ENCODE data around the gene CYP27B1.

The CYP27B1 gene

DNA sequence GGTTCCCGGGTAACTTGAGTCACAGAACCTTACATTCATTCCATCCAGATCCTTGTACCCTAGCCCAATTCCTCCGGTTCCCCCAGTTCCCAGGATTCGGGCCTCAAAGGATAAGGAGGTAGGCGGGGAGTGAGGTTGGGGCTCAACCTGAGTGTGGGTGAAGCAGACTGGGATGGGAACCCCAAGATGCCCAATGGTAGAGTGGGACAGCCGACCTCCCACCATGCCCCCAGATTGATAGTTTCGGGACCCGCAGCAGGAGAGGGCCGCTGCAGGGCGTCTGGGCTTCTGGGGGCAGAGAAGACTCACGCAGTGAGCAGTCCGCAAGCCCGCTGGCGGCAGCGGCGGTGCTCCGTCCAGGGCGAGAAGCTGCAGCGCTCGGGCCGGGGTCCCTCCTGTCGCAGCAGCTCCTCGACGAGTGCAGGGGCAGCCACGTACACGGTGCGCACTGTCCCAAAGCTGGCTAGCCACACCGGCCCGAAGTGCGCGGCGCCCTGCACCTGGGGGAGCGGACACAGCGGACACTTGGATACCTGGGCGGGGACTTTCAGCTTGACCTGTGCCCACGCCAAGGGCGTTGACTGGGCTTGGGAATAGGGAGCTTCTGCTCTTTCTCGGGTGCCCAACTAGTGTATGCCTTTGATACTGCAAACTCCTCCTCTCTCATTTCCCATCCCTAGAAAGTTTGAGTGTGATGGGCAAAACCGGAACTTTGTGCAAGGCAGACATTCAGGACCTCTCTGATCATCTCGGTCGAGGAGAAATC is 997 bp downstream of the CYP27B1 start:
- no peak for DNase-seq (ENCODE audit: low spot score)

DNA sequence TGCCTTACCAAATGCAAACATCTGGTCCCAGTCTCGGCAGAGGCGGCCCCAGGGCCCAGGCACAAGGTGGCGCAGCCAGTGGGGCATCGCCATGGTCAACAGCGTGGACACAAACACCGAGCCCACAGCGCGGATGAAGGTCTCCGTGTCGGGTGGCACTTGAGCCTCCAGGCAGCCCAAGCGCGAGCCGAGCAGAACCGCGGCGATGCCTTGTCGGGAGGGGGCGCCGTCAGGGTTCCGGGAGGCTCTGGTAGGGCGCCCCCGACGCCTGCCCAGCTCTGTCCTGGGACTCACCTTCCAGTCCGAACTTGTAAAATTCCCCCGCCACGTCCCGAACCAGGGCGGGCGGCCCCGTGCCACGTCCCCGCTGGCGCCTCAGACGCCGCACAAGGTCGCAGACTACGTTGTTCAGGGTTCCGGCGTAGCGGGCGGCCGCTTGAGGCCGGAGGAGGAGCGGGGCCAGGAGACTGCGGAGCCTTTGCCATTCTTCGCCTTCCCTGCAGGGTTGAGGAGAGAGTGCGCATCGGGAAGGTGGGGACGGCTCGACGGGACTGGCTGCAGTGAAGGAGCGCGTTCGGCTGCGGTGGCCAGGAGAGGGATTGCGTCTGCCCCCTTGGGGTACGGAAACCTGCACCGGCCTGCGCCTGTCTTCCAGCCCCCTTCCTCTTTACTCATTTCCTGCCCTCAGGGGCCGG is 1.7 kb downstream of the CYP27B1 start:
- peak; percentile 52 for DNase-seq (ENCODE audit: low spot score)

GRCh38 chr12:57764662-57765002 is 2.2 kb downstream of the CYP27B1 start:
- DNase-seq (ENCODE audit: low spot score): no peak

- DNase-seq (ENCODE audit: low spot score): no peak
Observed at GRCh38 chr12:57763881-57764661, 2.8 kb downstream of the CYP27B1 start.

DNA sequence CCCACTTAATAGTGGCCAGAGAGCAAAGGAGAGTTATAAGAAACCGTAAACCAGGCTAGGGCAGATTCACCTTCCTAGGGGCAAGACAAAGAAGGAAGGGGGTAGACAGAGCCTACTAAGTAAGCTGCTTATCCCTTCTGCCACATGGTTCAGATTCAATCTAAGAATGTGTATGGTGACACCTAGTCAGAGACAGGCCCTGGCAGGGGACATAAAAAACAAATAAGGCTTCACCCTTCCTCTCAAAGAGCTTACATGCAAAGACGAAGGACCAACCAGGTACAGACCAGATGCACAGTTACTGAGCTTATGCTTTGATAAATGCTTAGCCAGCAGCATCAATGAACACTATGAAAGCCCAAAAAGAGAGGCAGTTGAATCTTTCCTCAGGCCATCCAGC is 4.4 kb downstream of the CYP27B1 start:
- DNase-seq (ENCODE audit: low spot score): no peak

DNA sequence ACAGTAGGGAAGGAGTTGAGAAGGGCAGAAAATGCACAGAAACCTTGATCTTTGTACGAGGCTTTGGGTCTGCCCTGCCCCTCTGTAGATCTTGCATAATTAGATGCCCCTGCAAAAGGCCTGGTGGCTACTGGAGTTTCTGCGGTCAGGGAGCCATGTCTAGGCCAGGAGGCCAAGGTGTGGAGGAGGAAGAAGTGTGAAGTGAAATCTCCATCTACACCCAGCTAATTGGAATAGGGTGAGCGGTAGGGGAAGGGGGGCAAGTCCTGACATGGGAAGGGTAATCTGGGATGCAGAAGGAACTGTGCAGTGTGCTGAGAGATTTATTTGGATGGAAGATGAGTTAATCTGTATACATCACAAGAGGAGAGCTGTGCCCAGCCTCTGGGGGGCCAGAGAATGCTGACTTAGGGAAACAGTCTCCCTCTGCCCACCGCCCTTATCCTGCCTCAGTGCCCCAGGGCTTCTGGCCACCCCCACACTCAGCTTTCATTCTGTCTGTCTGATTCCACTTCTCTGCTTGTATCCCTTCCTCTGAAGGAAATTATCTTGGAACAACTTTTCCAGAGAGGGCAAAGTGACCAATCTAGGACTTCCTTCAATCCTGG is 5.4 kb downstream of the CYP27B1 start:
- no peak for DNase-seq (ENCODE audit: low spot score)

DNA sequence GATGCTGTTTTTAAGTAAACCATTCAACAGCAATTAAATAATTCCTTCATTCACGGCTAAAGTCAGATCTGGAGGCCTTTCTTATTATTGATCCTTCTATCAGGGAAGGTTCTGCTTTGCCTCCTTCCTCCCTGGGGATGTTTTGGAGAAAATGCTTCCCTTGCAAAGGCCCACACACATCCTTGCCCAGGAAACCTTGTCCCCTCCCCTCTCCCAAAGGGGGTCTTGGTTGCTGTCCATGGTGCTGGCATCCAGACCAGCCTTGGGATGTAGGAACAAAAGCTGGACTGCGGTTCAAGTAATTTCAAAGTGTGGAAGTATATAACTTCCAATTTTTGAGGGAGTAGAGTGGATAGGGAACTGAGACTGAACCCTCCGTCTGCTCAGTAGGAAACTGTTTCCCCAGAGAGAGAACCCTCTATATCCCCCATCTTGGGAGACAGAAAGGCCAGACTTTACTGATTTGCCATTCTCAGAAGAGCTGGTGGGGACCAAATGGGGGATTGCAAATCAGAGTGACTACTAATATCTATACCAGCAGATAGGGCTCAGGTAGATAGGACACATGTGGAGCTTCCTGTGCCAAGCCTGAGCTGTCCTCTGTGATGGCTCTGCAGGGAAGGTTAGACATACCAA is 6.4 kb downstream of the CYP27B1 start:
- DNase-seq (ENCODE audit: low spot score): no peak

- DNase-seq (ENCODE audit: low spot score): no peak
Observed at GRCh38 chr12:57759360-57759980, 7.4 kb downstream of the CYP27B1 start.

- DNase-seq (ENCODE audit: low spot score): no peak
Observed at GRCh38 chr12:57758552-57759359, 8.1 kb downstream of the CYP27B1 start.

DNA sequence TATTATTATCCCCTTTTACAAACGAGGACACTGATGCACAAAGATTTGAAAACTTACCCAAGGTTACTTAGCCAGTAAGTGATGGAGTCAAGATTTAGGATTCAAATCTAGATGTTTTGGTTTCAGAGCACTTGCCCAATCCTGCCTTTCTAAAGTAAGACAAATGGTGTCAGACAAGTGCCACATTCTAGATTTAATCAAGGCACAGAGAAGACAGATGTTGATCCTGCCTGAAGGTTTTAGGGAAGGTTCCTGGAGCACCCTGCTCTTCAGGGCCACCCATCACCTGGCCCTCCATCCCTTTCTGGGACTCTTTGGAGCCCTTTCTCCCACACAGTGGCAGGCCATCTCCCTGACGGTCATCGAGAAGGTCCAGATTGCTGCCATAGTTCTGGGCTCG is 9.1 kb downstream of the CYP27B1 start:
- no peak for DNase-seq (ENCODE audit: low spot score)

GRCh38 chr12:57756406-57757341 is 10.2 kb downstream of the CYP27B1 start:
- no peak for DNase-seq (ENCODE audit: low spot score)

DNA sequence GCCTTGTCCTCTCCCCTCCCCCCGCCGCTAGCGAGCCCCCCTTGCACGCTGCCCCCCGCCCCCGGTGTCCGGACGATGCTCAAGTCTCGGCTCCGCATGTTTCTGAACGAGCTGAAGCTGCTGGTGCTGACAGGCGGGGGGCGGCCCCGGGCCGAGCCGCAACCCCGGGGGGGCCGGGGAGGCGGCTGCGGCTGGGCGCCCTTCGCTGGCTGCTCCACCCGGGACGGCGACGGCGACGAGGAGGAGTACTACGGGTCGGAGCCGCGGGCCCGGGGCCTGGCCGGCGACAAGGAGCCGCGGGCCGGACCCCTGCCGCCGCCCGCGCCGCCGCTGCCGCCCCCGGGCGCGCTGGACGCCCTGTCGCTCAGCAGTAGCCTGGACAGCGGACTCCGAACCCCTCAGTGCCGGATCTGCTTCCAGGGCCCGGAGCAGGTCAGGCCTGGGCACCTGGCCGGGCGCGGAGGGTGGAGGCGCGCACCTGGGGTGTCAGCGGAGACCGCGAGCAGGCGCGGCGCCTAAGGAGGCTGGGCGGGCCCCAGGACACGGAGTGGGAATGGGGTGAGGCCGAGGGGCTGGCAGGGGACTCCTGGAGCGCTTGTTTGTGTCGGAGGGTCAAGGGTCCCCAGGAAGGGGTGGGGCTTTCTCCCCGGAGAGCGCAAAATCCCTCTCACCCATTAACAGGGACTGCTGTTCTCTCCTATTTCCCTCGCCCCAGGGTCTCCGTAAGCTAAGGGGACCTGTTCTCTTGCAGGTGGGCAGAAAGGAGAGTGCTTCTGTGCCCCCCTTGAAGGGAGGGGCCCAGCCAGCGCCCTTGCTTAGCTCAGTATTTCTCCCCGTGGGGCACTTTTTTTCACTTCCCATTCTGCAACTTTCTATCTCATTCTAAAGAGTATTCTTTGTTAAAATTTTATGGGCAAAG is 11.2 kb downstream of the CYP27B1 start:
- no peak for DNase-seq (ENCODE audit: low spot score)

DNA sequence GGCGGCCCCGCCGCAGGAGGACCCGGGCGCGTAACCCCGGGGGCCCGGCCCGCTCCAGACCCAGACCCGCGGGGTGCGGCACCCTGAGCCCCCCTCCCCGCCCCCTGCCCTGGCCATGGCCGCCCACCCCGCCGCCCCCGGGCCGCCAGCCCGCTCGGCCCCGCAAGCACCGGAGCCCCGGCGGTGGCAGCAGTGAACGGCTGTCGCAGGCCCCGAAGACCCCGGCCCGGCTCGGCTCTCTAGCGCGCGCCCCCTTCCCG is 11.8 kb downstream of the CYP27B1 start:
- no peak for DNase-seq (ENCODE audit: low spot score)

DNA sequence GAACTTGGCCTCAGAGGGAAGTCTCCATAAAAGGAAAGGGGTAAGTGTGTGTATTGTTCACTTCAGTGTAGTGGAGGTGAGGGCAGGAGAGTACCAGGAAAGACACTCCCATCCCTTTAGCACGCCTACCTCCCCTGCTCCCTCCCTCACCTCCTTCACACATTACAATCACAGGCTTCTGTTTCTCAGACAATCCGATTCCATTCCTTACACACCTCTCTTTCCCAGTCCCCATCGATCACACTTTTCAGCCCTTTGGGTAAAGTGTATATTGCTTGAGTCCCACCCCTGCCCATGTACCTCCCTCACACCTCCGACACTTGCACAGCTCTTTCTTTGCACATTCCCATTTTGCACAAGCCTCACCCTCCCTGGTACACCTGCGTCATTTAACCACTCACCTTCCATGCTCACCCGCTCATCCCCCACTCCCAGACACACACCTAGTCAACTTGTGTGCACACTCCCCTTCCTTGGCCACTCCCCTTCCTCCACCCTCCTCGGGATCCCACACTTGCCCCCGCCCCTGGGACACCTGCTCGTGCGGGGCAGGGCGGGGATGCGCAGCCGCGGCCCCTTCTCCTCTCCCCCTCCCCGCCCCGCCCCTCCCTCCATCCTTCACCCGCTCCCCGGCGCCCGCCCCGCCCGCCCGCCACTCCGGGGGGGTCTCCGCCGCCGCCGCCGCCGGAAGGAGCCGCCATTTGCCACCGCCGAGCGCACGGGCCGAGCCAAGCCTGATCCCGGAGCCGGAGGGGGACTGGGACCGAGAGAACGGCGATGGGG is 12.3 kb downstream of the CYP27B1 start, which contains the start of gene MARCHF9:
Gene MARCHF9 (plus strand): TSS at position 693 of the 783 bp plus-strand sequence. CDS start 426 bp downstream, outside the sequence.
- no peak for DNase-seq (ENCODE audit: low spot score)

- no peak for DNase-seq (ENCODE audit: low spot score)
Observed at GRCh38 chr12:57753756-57754337, 13.0 kb downstream of the CYP27B1 start.

GRCh38 chr12:57752668-57753000 is 14.2 kb downstream of the CYP27B1 start:
- no peak for DNase-seq (ENCODE audit: low spot score)

DNA sequence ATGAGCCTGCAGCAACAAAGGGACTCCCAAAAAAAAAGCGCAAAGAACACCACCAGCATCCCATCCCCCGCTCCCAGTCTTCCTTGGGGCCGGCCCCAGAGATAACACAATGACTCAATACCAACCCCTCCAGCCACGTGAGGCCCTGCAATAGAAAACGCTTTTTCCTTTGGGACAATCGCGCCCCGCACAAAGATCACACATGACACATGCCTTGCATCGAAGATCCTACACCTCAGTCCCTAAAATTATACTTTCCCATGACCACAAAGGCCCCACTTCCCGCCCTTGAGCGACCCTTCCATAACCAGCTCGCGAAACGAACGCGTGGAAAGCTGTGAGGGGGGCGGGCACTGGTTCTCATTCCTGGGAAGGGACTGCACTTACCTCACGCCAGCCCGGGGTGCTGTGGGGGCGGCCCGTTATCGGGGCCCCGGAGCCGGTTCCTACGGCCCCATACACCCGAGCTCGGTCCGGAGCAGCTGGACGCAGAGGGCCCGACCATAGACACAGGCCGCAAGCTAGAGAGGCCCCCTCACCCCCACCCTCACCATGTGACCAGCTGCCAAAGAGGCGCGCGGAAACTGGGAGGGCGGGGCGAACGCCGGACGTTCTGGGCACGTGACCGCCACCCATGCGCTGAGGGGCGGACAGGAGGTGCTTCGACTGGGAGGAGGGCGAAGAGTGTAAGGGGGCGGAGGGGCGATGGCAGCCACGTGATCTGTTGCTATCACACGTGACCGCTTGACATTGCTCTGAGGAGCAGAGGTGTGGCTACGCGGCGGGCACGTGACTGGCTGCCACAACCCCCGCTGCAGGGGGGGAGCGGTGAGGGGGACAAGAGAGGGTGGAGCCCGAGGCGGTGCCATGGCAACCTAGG is 14.8 kb downstream of the CYP27B1 start, which contains the start of gene CDK4:
Gene CDK4 (minus strand): TSS at position 523 of the 880 bp plus-strand sequence. CDS start 593 bp downstream, outside the sequence.
- DNase-seq (ENCODE audit: low spot score): peak; percentile 98

All from GM03348 (cell line).